GM20000 (cell line): Measurements from ENCODE around the gene COPS2.
"Not testable (repeated sequence)": the region's sequence is repeated elsewhere in the genome, so short reads cannot be mapped to it uniquely, and the experiment has no call there.

ENCODE experiments used
- DNase-seq: peaks from one replicate; pipeline ENCODE4 v3.0.0; 2012; ENCODE audit warnings: low spot score
- TF ChIP-seq, protein P1 (sequence below): IDR thresholded peaks from 2 replicates; pipeline ENCODE4 v1.5.1; 2012; ENCODE audit warnings: mild to moderate bottlenecking, control low read depth; ENCODE audit errors: extremely low read depth, missing control alignments

The COPS2 gene

DNA sequence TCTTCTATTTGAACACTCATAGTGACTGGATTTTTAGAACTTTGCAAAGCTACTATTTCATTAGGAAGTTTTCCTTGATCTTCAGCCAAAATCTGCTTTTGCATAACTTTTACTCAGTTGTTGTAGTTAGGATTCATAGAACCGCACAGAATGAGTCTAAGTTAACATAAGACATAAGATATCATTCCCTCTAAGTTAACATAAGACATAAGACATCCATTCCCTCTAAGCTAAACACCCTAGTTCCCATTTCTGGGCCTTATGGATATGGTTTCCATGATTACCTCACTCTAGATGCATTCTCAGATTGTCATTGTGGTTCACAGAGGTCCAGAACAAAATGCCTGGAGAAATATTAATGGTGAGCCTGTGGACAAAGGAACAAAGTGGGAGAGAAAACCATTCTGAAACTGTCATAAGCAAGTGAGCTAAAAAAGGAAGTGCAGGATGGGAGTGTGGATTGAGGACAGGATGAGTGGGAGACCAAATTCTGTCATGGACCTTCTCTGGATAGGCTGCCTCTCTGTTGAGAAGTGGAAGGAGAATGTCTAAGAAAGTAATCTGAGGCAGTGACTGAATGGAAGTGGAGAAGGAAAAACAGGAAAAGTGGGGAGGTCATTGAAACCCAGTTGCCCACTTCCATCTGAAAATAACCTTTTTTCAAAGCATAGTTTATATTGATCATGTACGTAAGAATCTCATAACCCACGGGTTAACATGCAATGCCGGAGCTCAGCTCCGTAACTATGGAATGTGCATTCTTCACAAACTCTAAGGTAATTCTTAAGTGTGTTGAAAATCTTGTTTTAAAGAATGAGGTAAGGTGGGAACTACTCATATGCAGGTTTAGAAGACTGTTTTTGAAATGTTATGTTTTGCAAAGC is 71.8 kb downstream of the COPS2 start:
- DNase-seq, result no peak

DNA sequence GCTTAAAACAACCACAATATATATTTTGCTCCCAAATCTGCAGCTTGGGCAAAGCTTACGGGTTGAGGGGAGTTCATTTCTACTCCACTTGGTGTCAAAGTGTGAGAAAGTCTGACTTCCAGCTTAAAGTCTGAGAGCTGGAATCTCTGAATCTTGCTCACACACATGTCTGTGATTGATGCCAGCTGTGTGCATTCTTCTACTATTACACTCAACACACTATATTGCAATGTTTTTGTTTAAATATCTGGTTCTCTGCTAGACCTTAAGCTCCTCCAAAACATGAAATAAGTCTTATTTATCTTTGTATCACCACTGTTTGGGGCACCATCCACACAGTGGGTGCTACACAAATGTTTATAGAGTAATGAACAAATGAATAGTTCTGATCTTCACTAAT is 72.4 kb downstream of the COPS2 start:
- DNase-seq, result no peak
- TF ChIP-seq, protein P1, sequence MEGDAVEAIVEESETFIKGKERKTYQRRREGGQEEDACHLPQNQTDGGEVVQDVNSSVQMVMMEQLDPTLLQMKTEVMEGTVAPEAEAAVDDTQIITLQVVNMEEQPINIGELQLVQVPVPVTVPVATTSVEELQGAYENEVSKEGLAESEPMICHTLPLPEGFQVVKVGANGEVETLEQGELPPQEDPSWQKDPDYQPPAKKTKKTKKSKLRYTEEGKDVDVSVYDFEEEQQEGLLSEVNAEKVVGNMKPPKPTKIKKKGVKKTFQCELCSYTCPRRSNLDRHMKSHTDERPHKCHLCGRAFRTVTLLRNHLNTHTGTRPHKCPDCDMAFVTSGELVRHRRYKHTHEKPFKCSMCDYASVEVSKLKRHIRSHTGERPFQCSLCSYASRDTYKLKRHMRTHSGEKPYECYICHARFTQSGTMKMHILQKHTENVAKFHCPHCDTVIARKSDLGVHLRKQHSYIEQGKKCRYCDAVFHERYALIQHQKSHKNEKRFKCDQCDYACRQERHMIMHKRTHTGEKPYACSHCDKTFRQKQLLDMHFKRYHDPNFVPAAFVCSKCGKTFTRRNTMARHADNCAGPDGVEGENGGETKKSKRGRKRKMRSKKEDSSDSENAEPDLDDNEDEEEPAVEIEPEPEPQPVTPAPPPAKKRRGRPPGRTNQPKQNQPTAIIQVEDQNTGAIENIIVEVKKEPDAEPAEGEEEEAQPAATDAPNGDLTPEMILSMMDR, result no peak

More for the DNA sequence above, 71.8 kb downstream of the COPS2 start:
- TF ChIP-seq, protein P1, result no peak

DNA sequence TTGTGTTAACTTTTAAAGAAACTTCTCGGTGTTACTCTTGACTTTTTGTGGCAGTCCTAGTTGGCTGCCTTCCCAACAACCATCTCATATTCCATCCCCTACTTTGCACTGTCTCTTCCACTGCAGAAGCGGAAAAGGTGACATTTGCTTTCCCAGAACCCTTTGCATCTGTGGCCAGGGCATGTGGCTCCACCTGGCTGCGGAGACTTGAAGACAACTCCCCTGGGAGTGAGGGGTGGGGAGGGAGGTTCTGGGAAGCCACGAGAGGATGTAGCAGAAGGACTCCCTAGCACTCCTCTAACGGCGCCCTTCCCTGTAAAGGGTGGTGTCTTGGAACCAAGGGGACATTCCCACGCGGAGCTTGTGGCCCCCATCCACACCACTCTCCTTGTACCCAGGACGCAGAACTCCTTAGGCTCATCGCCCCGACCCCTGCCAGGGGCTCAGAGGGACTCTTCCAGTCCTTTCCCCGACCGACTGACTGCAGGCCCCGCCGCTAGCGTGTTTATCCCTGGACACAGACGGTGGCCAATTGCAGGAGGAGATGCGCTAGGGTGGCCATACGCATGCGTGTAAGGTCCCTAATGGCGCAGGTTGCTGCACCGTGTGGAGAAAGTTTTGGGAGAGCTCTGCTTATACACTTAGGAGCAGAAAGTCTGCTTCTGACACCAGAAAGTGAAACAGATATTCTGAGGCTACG is 75.9 kb downstream of the COPS2 start:
- TF ChIP-seq, protein P1, result no peak
- no peak for DNase-seq

DNA sequence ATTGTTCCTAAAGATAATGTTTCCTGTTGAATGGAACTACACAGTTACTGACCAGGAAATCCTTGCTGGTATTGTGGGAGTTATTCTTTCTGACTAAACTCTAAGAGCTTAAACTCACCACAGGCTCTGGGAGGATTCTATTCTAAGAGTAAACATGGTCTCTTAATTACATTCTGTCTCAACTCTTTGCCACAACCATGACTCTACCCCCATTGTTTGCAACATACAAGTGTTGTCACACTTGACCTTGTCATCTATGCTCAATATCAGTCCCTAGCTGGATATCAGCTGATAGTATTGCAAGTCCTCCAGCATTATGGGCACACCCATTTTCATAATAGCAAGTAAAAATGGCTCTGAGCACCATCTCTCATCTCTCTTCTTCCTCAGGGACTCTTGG is 79.5 kb downstream of the COPS2 start:
- no peak for DNase-seq
- TF ChIP-seq, protein P1, result no peak

DNA sequence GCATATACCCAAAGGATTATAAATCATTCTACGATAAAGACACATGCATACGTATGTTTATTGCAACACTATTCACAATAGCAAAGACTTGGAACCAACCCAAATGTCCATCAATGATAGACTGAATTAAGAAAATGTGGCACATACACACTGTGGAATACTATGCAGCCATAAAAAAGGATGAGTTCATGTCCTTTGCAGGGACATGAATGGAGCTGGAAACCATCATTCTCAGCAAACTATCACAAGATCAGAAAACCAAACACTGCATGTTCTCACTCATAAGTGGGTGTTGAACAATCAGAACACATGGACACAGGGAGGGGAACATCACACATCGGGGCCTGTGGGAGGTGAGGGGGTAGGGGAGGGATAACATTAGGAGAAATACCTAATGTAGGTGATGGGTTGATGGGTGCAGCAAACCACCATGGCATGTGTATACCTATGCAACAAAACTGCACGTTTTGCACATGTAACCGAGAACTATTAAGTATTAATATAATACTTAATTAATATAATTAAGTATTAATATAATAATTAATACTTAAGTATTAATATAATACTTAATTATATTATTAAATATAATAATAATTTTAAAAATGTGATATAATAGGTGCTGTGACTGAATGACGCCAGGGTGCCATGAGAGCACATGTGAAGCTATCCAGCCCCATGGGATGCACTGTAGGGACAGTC is 80.7 kb downstream of the COPS2 start:
- not testable (repeated sequence) for DNase-seq
